K562 (cell line): ENCODE results near the gene COMTD1. TPM values are rescaled to one million over a fixed set of nuclear protein-coding genes. Genes with fewer than 3 reads are reported as not detected.

Experiments used
- E2F4 ChIP-seq: sonication (generic); formaldehyde crosslinking; IDR thresholded peaks from 2 replicates; pipeline ENCODE4 v1.8.0; 2022; ENCODE audit warnings: mild to moderate bottlenecking, low read depth, missing genetic modification reagents
- NONO ChIP-seq, 2 experiments: fragments of 200-400 bp in 1 of 2; fragments of 450-650 bp in 1 of 2; formaldehyde crosslinking in 1 of 2; IDR thresholded peaks; 2 replicates each; pipeline ENCODE4 v1.6.1; 2017; ENCODE audit warnings: low read depth in 2 of 2, mild to moderate bottlenecking in 2 of 2, moderate library complexity in 2 of 2, low read length in 1 of 2
- NRF1 ChIP-seq, 2 experiments: fragments of 450-650 bp; IDR thresholded peaks in 1 of 2; conservative IDR thresholded peaks in 1 of 2; 2 replicates each; pipeline ENCODE4 v1.6.1; 2014; ENCODE audit warnings: mild to moderate bottlenecking in 2 of 2
- RNF2 ChIP-seq: sonication (generic); IDR thresholded peaks from 2 replicates; pipeline ENCODE4 v1.6.1; 2016
- TEAD1 ChIP-seq, 2 experiments: fragments of 450-650 bp in 1 of 2; sonication (generic) in 1 of 2; formaldehyde crosslinking; IDR thresholded peaks; 2 replicates each; pipeline versions ENCODE4 v1.4.0 to v1.8.0; 2020 to 2022; ENCODE audit warnings: mild to moderate bottlenecking in 2 of 2, missing genetic modification reagents in 1 of 2
- ZNF316 ChIP-seq: fragments of 450-650 bp; IDR thresholded peaks from 2 replicates; pipeline ENCODE4 v1.6.1; 2016
- polyA plus RNA-seq, 8 experiments: library from polyadenylated mRNA; depleted of rRNA in 4 of 8; stranded (reverse) in 5 of 8; unstranded in 3 of 8; fragments of >200 nt; fragmentation: Nextera tagmentation in 2 of 8; fragmentation: Illumina TruSeq in 1 of 8; extraction: Ambion mirVana in 2 of 8; extraction: Trizol in 1 of 8; gene quantifications; 2 replicates each; pipeline versions ENCODE4 v1.2.1 to v1.2.3, GENCODE V29; 2011 to 2014; ENCODE audit warnings: inconsistent platforms in 1 of 8, missing spikeins in 1 of 8
- total RNA-seq, 7 experiments: library from RNA; depleted of rRNA in 6 of 7; stranded (reverse); fragments of >200 nt in 6 of 7; fragmentation: Illumina TruSeq in 2 of 7; extraction: Trizol in 2 of 7; gene quantifications; 2 replicates each; pipeline versions ENCODE4 v1.2.1 to v1.2.3, GENCODE V29; 2011 to 2021; ENCODE audit warnings: low replicate concordance in 1 of 7
- TF ChIP-seq, protein P1 (sequence below): fragments of 250-450 bp; sonication (Bioruptor Pico); IDR thresholded peaks from 2 replicates; pipeline ENCODE4 v1.4.0; 2020

The COMTD1 gene
- total and polyA plus RNA-seq, 9 of the 15 experiments (the other 6 are each of a cell fraction or from before 2014, with no cell fraction given), result 0.41 to 112 (median 13.7) TPM

GRCh38 chr10:75236178-75236825, 545 bp upstream of the COMTD1 start (continued):
- TF ChIP-seq, protein P1, sequence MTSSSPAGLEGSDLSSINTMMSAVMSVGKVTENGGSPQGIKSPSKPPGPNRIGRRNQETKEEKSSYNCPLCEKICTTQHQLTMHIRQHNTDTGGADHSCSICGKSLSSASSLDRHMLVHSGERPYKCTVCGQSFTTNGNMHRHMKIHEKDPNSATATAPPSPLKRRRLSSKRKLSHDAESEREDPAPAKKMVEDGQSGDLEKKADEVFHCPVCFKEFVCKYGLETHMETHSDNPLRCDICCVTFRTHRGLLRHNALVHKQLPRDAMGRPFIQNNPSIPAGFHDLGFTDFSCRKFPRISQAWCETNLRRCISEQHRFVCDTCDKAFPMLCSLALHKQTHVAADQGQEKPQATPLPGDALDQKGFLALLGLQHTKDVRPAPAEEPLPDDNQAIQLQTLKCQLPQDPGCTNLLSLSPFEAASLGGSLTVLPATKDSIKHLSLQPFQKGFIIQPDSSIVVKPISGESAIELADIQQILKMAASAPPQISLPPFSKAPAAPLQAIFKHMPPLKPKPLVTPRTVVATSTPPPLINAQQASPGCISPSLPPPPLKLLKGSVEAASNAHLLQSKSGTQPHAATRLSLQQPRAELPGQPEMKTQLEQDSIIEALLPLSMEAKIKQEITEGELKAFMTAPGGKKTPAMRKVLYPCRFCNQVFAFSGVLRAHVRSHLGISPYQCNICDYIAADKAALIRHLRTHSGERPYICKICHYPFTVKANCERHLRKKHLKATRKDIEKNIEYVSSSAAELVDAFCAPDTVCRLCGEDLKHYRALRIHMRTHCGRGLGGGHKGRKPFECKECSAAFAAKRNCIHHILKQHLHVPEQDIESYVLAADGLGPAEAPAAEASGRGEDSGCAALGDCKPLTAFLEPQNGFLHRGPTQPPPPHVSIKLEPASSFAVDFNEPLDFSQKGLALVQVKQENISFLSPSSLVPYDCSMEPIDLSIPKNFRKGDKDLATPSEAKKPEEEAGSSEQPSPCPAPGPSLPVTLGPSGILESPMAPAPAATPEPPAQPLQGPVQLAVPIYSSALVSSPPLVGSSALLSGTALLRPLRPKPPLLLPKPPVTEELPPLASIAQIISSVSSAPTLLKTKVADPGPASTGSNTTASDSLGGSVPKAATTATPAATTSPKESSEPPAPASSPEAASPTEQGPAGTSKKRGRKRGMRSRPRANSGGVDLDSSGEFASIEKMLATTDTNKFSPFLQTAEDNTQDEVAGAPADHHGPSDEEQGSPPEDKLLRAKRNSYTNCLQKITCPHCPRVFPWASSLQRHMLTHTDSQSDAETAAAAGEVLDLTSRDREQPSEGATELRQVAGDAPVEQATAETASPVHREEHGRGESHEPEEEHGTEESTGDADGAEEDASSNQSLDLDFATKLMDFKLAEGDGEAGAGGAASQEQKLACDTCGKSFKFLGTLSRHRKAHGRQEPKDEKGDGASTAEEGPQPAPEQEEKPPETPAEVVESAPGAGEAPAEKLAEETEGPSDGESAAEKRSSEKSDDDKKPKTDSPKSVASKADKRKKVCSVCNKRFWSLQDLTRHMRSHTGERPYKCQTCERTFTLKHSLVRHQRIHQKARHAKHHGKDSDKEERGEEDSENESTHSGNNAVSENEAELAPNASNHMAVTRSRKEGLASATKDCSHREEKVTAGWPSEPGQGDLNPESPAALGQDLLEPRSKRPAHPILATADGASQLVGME (CRISPR knock-in tag), result no peak; the same call in 1 of the 2 replicates
- TF ChIP-seq ZNF316 (peak; percentile 38; the same call in 1 of the 2 replicates), NONO (IDR thresholded peaks at IDR 0.05; ENCODE audit: low read depth in 2 of 2, low read length in 1 of 2) (no peak), NRF1 (conservative IDR thresholded peaks at IDR 0.05 in 1 of 2, IDR thresholded peaks at IDR 0.05 in 1 of 2) (peak in 1 of 2 experiments; percentile 46; a peak in 1 of 4 replicates), E2F4 (CRISPR knock-in tag) (0 out of 2 replicates have a peak, but pooled peaks have one; percentile 6), RNF2 (0 out of 2 replicates have a peak, but pooled peaks have one; percentile 3), TEAD1 (CRISPR knock-in tag; IDR thresholded peaks at IDR 0.05) (no peak)
